Nucleus accumbens (tissue), 56 donors: ENCODE measurements around the gene CAND2.
"Not testable (repeated sequence)": the region's sequence is repeated elsewhere in the genome, so short reads cannot be mapped to it uniquely, and the experiment has no call there.

Source experiments
- DNase-seq, 56 donors: peaks; one replicate each; lab custom pipeline; 2025; lab: John Stamatoyannopoulos, UW

The CAND2 gene

DNA sequence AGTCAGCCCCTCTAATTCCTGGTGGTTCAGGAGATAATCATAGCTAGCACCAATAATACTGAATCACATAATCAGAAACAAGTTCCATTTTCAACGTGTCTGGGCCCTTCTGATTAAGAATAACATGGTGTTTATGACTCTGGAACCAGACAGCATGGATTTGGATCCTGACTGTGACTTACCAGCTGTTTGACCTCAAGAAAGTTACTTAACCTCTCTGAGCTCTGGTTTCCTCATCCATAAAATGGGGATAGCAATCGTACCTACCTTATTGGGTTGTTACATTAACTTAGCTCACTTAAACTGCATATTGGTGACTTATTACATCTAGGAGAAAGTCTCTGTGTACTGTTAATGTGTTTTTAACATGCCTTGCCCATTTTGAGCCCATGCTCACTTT, 26.7 kb upstream of the CAND2 start:
- DNase-seq: no peak

DNA sequence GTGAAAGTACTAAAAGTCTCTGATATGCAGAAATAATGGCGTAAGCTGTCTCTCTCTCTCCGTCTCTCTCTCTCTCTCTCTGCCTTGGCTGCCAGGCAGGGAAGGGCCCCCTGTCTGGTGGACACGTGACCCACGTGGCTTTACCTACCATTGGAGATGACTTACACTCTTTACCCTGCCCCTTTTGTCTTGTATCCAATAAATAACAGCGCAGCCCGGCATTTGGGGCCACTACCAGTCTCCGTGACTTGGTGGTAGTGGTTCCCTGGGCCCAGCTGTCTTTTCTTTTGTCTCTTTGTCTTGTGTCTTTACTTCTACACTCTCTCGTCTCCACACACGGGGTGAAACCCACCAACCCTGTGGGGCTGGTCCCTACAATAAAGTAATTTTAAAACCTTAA, 25.2 kb upstream of the CAND2 start:
- no peak for DNase-seq

DNA sequence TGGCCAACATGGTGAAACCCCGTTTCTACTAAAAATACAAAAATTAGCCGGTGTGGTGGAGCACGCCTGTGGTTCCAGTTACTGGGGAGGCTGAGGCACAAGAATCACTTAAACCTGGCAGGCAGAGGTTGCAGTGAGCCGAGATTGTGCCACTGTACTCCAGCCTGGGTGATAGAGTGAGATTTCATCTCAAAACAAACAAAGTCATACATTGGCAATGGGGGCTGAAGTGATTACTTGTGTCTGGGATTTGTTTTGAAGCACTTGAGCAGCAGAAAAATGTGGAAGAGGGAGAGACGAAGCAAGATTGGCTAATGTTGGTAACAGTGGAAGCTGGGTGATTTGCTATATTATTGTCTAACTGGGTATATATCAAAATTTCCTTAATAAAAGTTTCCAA, 24.0 kb upstream of the CAND2 start:
- DNase-seq: no peak

DNA sequence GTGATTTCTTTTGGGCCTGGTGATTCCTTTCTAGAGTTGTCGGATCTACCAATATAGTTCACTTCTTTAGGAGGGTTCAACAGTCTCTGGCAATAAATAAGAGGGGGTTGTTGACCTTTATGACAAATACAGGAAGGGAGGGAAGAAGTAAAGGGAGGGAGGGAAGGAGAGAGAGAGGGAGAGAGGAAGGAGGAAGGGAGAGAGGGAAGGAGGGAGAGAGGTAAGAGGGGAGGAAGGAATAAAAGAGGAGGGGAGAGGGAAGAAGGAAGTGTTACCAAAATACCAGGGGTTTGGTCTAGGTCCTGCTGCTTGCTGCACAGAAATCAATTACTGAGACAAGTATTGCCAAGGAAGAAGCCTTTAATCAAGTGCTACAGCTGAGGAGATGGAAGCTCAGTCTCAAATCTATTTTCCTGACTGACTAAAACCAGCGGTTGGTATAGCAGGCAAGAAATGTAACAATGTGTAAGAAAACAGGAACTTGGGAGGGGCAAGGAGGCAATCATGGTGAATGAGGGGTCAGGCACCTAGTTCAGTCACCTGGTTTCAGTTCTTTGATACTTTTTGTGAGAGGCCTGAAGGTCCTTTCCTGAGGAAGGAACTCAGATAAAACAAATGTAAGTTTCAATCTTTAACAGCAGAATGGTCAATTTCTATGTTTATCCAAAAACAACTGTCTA, 23.3 kb upstream of the CAND2 start:
- no peak for DNase-seq

DNA sequence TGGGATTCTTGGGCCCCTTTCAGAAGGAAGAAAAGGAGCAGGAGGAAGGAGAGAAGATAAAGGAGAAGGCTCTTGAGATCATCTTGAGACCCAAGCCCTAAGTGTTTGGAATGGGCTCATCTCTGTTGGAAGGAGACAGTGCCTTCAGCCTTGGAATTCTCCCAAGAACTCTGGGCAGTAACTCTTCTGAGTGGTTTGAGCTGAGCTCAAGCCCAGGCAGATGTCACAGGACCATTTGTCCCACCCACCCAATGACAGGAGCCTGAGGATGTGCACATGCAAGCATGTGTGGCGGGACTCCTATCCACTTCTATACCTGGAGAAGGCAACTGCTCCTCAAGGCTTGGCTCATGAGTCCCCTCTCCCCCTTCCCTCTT, 22.8 kb upstream of the CAND2 start:
- no peak for DNase-seq

DNA sequence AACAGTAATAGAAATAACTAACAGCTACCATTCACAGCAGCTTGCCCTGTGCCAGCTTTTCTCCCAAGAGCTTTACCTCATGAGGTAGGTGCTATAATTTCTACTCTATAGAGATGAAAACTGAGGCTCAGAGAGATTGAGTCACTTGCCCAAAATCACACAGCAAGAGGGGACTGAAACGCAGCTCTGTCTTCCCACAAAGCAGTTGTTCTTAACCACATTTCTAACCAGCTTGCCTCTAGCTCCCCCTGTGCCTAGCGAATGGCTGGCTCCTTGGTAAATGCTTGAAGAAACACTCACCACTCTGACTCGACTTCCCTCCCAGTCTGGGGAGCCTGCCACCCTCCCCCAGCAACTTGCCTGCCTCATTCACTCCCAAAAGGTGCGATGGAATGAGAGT, 21.9 kb upstream of the CAND2 start:
- no peak for DNase-seq

DNA sequence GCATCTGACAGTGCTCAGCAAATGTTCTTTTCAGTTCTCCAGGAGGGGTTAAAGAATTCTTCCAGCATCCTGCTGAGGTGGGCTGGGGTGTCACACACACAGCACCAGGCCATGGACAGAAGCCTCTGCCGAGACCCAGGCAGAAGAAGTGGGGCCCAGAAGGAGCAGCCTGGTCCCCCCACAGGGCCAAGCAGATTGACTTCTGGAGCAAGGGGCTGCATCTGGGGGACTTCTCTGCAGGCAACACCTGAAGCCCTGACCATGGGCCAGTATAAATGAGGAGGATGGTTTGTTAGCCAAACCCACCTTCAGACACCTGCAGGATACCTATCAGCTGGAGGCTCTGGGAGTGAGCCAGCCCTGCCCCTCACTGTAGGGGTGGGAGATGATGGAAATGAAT, 21.3 kb upstream of the CAND2 start:
- no peak for DNase-seq

DNA sequence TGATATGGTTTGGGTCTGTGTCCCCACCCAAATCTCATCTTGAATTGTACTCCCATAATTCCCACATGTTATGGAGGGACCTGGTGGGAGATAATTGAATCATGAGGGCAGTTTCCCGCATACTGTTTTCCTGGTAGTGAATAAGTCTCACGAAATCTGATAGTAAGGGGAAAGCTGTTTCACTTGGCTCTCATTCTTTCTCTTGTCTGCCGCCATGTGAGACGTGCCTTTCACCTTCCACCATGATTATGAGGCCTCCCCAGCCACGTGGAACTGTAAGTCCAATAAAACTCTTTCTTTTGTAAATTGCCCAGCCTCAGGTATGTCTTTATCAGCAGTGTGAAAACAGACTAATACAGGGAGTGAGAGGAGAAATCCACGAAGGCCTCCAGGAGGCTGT, 20.5 kb upstream of the CAND2 start:
- DNase-seq: not testable (repeated sequence)

DNA sequence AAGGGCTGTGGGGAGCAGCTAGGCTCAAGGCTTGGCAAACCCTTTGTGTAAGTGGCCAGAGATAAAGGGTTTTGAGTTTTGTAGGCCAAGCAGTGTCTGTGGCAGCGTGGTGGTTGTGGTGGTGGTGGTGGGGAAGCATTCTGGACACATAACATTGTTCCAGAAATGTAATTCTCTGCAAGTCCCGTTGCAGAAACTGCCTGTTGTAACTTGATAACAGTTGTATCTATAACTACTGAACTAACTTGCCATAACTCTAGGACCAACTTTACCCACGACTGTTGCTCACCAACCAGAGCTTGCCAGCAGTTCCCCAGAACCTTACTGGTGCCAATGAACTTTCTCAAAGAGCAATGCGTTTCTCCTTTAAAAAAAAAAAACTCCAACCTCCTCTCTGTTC, 19.3 kb upstream of the CAND2 start:
- no peak for DNase-seq

DNA sequence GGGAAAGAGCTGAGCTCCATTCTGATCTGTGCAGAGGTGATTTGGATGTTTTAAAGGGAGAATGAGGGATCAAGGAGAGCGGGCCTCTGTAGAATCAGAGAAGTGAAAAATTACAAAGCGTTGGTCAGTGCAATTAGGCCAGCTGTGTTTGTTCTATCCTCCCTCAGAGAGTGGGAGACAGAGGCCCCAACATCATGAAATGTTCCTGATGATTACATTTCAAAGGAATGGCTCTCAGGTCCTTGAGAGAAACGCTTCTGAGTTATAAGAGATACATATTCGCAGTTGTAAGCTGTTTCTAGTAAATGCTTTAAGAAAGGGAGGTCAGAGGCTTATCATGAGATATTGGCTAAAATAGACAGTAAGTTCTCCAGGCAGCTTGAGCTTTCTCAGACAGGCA, 15.7 kb upstream of the CAND2 start:
- DNase-seq: no peak

DNA sequence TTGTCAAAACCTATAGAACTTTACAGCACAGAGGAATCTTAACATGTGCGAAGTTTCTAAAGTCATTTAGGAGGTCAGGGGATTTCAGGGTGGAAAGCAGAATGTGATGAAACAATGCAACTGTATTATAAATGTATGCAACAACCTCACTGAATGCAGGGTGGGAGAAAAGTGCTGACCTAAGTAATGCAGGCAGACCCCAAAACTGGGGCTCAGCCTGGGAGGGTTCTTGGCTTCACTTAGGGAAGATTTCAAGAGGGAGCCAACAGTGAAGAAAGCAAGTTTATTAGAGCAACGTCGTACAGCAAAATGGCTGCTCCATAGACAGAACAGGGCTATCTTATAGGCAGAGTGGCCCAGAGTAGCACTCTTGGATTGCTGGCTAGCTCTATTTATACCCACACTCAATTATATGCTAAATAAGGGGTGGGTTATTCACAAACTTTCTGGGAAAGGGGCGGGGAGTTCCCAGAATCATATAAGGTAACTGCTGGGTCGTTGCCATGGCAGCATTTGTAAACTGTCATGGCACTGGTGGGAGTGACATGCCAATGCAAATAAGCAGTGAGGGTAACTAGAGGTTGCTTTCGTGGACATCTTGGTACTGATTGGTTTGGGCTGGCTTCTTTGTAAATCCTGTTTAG, 14.2 kb upstream of the CAND2 start:
- peak in 3 of 56 donors; percentile 6 to 8 (median 7) for DNase-seq

DNA sequence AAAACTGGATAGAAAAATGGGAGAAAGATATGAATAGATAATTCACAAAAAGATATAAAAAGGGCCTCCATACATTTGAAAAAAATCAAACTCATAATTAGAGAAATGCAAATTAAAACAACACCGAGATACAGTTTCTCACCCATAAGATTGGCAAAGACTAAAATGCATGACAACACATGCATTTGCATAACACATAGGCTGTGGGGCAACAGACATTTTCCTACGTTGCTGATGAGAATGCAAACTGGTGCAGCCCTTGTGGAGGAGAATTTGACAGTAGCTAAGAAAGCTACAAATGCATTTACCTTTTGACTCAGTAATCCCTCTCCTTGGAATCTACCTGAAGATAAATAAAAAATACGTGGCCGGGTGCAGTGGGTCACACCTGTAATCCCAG, 11.4 kb upstream of the CAND2 start:
- no peak for DNase-seq

DNA sequence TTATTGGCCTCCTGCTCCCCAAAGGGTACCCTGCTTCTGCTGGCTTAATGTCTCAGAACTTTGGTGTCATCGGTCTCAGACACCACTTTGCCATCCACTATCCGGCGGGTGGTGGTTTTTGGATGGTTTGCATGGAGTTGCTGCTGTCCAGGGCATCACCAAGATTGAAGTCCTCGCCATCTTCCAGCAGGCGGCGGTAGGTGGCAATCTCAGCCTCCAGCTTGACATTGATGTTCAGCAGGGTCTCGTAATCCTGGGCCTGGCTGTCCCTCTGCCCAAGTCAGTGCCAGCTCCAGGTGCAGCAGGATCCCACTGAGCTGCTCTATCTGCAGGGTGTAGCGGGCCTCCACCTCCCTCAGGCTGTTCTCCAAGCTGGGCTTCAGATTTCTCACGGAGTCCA, 9.1 kb upstream of the CAND2 start:
- DNase-seq: peak in 20 of 56 donors; percentile 4 to 60 (median 18)

DNA sequence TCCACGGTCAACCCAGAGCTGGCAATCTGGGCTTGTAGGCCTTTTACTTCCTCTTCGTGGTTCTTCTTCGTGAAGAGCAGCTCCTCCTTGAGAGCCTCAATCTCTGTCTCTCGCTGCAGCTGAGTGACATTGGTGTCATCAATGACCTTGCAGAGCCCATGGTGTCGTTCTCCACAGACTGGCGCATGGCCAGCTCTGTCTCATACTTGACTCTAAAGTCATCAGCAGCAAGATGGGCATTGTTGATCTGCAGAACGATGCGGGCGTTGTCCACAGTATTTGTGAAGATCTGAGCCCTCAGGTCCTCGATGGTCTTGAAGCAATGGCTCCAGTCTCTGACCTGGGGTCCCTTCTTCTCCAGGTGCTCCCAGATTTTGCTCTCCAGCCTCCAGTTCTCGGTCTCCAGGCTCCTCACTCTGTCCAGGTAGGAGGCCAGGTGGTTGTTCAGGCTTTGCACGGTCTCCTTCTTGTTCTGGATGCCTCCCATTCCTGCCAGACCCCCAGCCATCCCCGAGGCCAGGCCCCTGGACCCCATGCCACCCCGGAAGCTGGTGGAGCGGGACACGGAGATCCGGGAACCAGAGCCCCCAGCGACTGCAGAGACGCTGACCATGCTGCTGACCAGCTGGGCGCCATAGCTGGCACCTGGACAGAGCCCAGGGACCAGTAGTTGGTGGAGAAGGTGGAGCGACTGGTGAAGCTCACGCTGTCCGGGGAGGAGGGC, 8.4 kb upstream of the CAND2 start:
- not testable (repeated sequence) for DNase-seq

DNA sequence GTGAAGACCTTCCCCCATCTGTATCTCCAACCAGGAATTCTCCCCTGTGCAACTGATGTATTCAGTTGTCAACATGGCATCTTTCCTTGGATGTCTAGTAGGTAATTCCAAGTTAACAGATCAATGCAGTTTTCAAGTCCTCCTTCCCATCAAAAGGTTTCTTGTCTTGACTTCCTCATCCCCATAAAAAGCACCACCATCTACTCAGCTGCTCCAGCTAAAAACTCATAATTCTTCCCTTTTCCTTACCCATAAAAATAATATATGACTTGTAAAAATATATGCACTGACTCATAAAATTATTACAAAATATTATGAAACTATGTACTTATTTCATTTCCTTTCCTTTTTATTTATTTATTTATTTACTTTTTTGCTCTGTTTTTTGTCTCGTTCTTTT, 5.0 kb upstream of the CAND2 start:
- DNase-seq: no peak

DNA sequence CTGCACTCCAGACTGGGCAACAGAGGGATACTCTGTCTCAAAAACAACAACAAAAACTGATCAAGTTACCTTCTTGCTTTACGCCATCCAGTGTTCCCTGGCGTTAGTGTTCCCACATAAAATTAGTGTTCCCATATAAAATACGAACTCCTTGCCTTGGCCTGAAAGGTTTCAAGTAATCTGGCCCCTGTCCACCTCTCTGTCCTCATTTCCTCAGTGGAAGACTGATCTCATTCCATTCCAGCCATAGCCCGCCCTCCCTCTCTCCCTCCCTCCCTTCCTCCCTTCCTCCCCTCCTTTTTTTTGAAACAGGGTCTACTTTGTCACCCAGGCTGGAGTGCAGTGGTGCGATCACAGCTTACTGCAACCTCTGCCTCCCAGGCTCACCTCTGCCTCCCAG, 2.8 kb upstream of the CAND2 start:
- no peak for DNase-seq

DNA sequence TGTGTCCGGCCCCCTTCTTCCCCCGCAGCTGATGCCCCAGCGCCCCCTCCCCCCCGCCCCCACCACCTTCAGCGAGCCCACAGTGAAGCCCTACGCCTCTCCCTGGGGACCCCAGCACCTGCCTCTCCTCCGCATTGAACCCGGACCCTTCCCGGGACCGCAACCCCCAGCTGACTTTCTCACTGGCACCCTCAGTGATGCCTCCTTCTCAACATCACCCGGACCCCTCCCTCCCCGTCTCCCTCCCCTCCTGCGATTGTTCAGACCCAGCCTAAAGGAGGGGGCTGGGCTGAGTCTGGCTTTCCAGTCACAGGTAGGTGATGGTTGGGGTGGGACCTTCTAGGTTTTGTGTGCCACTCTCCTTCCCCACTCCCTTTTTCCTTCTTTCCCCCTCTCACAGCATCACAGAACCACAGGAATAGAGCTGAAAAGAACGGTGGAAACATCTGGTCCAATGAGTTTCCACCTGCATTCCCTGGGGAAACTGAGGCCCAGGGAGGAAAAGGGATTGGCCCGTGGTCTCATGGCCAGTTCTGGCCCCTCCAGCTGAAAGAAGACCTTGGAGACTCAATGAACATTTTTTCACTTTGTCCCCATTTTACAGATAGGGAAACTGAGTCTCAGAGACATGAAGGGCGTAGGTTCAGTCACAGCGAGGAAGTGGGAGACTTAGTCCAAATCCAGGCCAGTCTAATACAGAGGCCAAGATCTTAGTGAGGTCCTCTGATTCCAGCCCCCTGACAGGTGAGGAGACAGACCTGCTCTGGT, 828 bp downstream of the CAND2 start:
- DNase-seq: peak in 6 of 56 donors; percentile 10 to 38 (median 16)

DNA sequence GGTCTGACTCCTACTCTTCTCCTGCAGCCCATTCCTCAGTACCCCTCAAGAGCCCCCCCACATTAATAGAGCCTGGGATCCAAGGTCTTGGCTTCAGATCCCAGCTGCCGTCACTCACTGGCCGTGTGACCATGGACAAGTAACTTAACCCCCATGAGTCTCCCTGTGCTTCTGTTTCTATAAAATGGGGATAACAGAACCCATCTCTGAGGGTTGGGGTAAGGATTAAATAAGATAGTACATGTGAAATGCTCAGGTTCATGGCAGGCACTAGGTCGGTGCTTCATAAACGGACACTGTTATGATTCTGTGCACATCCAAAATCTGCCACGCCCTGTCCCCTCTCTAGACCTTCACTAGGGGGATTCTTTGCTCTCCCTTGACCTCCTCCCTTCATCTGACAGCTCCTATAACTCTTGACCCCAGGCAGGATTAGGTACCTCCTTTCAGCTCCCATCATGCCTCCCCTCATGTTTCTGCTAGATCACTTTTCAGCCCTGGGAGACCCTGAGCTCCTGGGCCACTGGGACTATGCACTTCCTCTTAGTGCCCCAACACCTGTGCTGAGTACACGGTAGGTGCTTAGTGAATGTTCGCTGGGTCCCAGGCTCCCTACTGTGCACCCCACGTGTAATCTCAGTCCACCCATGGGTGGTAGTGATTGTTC, 1.5 kb downstream of the CAND2 start:
- DNase-seq: no peak

DNA sequence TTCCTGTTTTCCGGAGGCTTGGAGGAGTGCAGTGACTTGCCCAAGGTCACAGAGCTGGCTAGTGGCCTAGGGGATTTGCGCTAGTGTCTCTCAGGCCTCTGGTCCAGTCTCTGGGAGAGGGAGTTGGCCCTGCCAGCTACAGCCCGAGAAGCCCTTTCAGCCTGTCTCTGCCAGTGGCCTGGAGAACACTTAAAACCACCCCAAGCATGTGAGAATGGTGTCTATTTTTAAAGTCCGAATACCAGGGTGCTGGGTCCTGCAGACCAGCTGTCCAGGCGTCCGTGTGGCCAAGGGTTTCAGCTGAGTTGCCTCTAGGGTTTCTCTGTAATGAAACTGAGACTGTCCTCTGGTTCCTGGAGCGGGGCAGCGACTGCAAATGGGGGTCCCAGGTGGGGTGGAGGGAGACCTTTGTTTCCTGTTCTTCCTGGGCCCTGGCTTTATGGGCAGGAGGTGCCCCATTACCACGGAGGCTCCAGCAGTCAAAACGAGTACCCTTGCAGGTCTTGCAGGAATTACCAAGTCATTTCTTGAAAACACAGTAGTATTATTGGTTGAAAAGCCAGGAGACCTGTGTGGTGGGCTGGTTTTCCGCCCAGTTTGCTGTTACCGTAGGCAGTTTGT, 2.2 kb downstream of the CAND2 start:
- DNase-seq: no peak
